Measurements from ENCODE around the gene CAMKK1. TPM values are rescaled to one million over a fixed set of nuclear protein-coding genes. Genes with fewer than 3 reads are reported as not detected.

The CAMKK1 gene
- total RNA-seq, 1 donor from 2014 or later, result 7.8 TPM

DNA sequence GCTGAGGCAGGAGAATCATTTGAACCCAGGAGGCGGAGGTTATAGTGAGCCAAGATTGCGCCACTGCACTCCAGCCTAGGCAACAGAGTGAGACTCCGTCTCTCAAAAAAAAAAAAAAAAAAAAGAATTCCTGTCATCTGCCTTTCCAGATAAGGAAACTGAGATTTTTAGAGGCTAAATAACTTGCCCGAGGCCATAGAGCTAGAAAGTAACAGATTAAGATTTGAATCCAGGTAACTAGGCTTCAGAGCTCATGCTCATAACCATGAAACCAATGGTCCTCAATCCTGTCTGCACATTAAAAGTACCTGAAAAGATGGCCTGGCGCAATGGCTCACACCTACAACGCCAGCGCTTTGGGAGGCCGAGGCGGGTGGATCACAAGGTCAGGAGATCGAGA, 56.3 kb downstream of the CAMKK1 start:
- DNase-seq (ENCODE audit: low read depth), result no peak
- Histone ChIP-seq H3K36me3 (ENCODE audit: control insufficient read depth, insufficient read depth, low read length) (peaks cover 2% of the 10 kb centered on the region), H3K27me3 (ENCODE audit: control insufficient read depth, insufficient read depth, low read length) (no peaks in the 10 kb centered on the region), H3K4me3 (ENCODE audit: low read depth, low read length) (no peak overlapping the region)
- TF ChIP-seq, protein P1, sequence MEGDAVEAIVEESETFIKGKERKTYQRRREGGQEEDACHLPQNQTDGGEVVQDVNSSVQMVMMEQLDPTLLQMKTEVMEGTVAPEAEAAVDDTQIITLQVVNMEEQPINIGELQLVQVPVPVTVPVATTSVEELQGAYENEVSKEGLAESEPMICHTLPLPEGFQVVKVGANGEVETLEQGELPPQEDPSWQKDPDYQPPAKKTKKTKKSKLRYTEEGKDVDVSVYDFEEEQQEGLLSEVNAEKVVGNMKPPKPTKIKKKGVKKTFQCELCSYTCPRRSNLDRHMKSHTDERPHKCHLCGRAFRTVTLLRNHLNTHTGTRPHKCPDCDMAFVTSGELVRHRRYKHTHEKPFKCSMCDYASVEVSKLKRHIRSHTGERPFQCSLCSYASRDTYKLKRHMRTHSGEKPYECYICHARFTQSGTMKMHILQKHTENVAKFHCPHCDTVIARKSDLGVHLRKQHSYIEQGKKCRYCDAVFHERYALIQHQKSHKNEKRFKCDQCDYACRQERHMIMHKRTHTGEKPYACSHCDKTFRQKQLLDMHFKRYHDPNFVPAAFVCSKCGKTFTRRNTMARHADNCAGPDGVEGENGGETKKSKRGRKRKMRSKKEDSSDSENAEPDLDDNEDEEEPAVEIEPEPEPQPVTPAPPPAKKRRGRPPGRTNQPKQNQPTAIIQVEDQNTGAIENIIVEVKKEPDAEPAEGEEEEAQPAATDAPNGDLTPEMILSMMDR (IDR thresholded peaks at IDR 0.05; ENCODE audit: insufficient read depth, low read length, poor library complexity, severe bottlenecking), result no peak

DNA sequence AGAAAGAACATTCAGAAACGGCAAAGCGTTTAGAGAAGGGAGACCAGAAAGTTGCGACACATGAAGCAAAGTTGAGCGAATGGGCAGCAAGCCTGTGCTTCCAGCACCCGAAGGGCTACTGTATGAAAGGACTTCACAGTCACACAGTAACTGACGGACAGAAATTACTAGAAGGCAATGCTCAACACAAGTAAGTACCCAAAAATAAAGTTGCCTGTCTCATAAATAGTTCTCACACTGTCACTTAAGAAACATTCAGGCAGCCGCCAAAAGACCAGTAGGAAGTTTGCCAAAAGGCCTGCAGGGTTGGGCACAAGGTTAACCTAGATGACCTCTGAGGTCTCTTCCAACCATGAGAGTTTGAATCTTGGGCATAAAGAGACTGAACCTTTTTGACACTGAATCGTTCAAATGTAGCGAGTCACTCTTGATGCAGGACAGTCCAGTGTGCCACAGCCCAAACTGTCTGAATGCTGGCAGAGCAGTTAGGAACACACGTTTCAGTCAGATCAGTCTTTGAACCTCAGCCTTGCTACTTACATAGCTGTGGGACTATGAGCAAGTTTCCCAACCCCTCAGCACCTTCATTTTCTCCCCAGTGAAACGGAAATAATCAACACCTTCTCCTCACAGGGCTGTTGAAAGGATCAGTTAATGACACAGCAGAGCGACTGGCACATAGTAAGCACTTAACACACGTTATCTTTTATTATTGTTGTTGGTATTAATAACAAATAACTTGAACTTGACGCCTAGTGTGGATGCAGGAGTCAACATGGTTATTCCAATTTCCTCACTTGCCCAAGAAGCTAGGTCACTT, 57.2 kb downstream of the CAMKK1 start:
- H3K36me3 ChIP-seq (ENCODE audit: control insufficient read depth, insufficient read depth, low read length), result peaks cover 2% of the 10 kb centered on the region
- TF ChIP-seq, protein P1 (IDR thresholded peaks at IDR 0.05; ENCODE audit: insufficient read depth, low read length, poor library complexity, severe bottlenecking), result no peak
- no peaks in the 10 kb centered on the region for H3K27me3 ChIP-seq (ENCODE audit: control insufficient read depth, insufficient read depth, low read length)
- no peak overlapping the region for H3K4me3 ChIP-seq (ENCODE audit: low read depth, low read length)
- DNase-seq (ENCODE audit: low read depth), result no peak

DNA sequence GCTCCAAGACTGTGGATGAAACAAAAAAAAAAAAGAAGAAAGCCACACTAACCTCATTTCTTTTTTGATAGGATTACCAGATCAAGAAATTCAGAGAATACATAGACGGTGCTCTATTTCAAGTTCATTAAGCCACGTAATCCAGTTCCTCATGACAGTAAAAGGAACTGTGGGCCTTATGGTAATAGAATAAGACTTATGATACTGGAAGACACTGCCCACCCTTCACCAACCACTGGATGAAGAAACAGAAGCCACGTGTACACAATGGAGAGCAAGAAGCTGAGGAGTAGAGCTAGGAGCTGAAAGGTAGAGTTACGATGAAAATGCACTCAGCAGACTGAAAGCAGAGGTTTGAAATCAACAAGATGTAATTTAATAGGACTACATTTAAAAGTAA, 58.0 kb downstream of the CAMKK1 start:
- TF ChIP-seq, protein P1 (IDR thresholded peaks at IDR 0.05; ENCODE audit: insufficient read depth, low read length, poor library complexity, severe bottlenecking), result no peak
- DNase-seq (ENCODE audit: low read depth), result no peak
- Histone ChIP-seq H3K4me3 (ENCODE audit: low read depth, low read length) (no peak overlapping the region), H3K27me3 (ENCODE audit: control insufficient read depth, insufficient read depth, low read length) (no peaks in the 10 kb centered on the region), H3K36me3 (ENCODE audit: control insufficient read depth, insufficient read depth, low read length) (peaks cover 2% of the 10 kb centered on the region)

DNA sequence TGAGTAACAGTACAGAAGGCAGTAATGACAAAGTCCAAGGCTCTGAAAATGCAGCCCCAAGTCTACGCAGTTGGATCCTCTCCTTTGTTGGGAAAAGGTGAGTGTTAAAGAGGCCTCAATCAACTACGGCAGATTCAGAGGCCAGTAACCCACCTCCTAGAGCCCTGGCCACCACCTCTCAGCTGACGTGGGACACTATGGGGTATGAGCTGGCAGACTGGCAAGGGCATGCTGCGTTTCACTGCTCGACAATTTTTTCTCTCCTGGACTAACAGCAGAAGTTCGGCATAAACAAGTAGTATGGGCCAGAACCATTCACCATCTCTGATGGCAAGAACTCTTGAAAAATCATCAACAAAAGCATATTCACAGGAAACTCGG, 64.0 kb downstream of the CAMKK1 start:
- Histone ChIP-seq H3K4me3 (ENCODE audit: low read depth, low read length) (no peak overlapping the region), H3K27me3 (ENCODE audit: control insufficient read depth, insufficient read depth, low read length) (no peaks in the 10 kb centered on the region), H3K36me3 (ENCODE audit: control insufficient read depth, insufficient read depth, low read length) (no peaks in the 10 kb centered on the region)
- DNase-seq (ENCODE audit: low read depth), result no peak
- TF ChIP-seq, protein P1 (IDR thresholded peaks at IDR 0.05; ENCODE audit: insufficient read depth, low read length, poor library complexity, severe bottlenecking), result no peak

DNA sequence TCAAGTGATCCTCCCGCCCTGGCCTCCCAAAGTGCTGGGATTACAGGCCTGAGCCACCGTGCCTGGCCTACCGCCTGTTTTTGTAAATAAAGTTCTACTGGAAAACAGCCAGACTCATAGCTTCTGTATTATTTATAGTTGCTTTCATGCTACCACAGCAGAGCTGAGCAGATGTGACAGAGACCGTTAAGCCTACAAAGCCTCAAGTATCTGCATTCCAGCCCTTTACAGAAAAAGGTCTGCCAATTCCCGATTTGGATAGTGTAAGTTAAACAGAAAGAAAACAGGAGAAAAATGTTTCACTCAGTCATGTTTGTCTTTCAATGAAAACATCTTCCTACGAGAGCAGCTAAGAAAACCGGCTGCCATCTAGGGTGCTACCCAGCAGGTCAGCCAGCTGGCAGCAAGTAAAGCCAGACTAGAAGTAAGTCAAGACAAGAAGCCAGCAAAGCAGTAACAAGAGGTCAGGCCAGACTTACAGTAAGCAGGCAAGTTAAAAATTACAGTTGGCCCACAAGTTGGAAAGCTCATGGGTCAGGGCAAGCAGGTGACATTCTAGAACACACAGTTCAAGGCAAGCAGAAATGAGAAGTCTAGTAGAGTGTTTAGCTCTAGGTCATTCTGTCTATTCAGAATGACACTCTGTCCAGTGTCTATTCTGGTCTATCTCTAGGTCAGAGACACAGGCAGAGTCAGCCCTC, 64.6 kb downstream of the CAMKK1 start:
- Histone ChIP-seq H3K4me3 (ENCODE audit: low read depth, low read length) (no peak overlapping the region), H3K36me3 (ENCODE audit: control insufficient read depth, insufficient read depth, low read length) (no peaks in the 10 kb centered on the region), H3K27me3 (ENCODE audit: control insufficient read depth, insufficient read depth, low read length) (no peaks in the 10 kb centered on the region)
- TF ChIP-seq, protein P1 (IDR thresholded peaks at IDR 0.05; ENCODE audit: insufficient read depth, low read length, poor library complexity, severe bottlenecking), result no peak
- no peak for DNase-seq (ENCODE audit: low read depth)

Data from kidney epithelial cell (primary cell).